ENCODE results near the gene C1orf232.

DNA sequence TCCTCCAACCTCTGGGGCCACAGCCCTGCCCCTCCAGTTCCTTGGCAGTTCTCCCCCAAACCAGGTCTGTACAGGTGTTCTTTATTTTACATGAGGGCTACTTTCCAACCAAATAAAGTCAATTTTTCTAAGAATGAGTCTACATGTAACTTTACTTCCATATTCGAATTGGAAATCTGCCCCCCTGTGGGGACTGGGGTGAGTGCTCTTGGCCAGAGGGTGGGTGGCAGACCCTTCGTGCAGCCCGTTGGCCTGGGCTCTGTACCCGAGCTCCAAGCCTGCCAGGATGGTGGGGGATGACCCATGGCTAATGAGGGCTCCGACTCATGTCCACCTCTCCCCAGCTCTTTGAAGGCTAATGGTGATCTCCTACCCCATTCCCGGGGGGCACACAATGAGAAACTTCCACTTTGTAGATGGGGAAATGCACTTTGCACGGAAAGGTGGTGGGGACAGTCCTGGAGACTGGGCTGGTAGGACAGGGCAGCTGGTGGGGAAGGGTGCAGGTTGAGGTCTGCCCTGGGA, 21.1 kb upstream of the C1orf232 start:
- TF ChIP-seq, protein P1, sequence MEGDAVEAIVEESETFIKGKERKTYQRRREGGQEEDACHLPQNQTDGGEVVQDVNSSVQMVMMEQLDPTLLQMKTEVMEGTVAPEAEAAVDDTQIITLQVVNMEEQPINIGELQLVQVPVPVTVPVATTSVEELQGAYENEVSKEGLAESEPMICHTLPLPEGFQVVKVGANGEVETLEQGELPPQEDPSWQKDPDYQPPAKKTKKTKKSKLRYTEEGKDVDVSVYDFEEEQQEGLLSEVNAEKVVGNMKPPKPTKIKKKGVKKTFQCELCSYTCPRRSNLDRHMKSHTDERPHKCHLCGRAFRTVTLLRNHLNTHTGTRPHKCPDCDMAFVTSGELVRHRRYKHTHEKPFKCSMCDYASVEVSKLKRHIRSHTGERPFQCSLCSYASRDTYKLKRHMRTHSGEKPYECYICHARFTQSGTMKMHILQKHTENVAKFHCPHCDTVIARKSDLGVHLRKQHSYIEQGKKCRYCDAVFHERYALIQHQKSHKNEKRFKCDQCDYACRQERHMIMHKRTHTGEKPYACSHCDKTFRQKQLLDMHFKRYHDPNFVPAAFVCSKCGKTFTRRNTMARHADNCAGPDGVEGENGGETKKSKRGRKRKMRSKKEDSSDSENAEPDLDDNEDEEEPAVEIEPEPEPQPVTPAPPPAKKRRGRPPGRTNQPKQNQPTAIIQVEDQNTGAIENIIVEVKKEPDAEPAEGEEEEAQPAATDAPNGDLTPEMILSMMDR (conservative IDR thresholded peaks at IDR 0.05; ENCODE audit: low read depth, low read length) = 0 out of 2 replicates have a peak, but pooled peaks have one; percentile 15
- no peak for TF ChIP-seq EZH2 (IDR thresholded peaks at IDR 0.05; ENCODE audit: low read length, unreplicated experiment)
- no peak for TF ChIP-seq EZH2phosphoT487 (IDR thresholded peaks at IDR 0.05; ENCODE audit: borderline replicate concordance, low read length)

Data from PC-3 (cell line).